Mucosa of gallbladder (tissue), 1 donor: ENCODE results near the gene CNP. TPM values are rescaled to one million over a fixed set of nuclear protein-coding genes. Genes with fewer than 3 reads are reported as not detected.

ENCODE experiments used
- total RNA-seq: library from RNA; stranded (reverse); gene quantifications from one replicate; pipeline ENCODE4 v1.2.1, GENCODE V29; 2021
- donor health status: DM: no; HTN: no; CAD: no.

CNP gene
- total RNA-seq, 1 donor from 2014 or later: 65.9 TPM

Other genes starting within 250 kb of the CNP start
- gene HAP1, start 232.2 kb upstream of the CNP start, total RNA-seq: 1.9 TPM
- gene JUP, start 180.1 kb upstream of the CNP start, total RNA-seq: 201 TPM
- 24.1 TPM for gene P3H4, start 154.8 kb upstream of the CNP start, total RNA-seq
- 59.2 TPM for gene FKBP10, start 153.8 kb upstream of the CNP start, total RNA-seq
- 39.6 TPM for gene NT5C3B, start 130.6 kb upstream of the CNP start, total RNA-seq
- gene KLHL10, start 129.0 kb upstream of the CNP start, total RNA-seq: 0.29 TPM
- gene KLHL11, start 101.4 kb upstream of the CNP start, total RNA-seq: 14.0 TPM
- gene ACLY, start 47.8 kb upstream of the CNP start, total RNA-seq: 127 TPM
- gene ODAD4, start 36.2 kb upstream of the CNP start, total RNA-seq: 1.6 TPM
- 69.8 TPM for gene DNAJC7, start 50.6 kb downstream of the CNP start, total RNA-seq
- gene NKIRAS2, start 53.3 kb downstream of the CNP start, total RNA-seq: 31.1 TPM
- gene C17orf113, start 83.8 kb downstream of the CNP start, total RNA-seq: 1.6 TPM
- gene ZNF385C, start 131.7 kb downstream of the CNP start, total RNA-seq: 0.32 TPM
- gene DHX58, start 145.9 kb downstream of the CNP start, total RNA-seq: 26.8 TPM
- 58.4 TPM for gene KAT2A, start 154.6 kb downstream of the CNP start, total RNA-seq
- 0.29 TPM for gene HSPB9, start 156.0 kb downstream of the CNP start, total RNA-seq
- 150 TPM for gene RAB5C, start 188.2 kb downstream of the CNP start, total RNA-seq
- 0.06 TPM for gene KCNH4, start 214.3 kb downstream of the CNP start, total RNA-seq
- gene HCRT, start 218.7 kb downstream of the CNP start, total RNA-seq: not detected
- gene GHDC, start 227.7 kb downstream of the CNP start, total RNA-seq: 34.4 TPM